OCI-LY7 (cell line): ENCODE data around the gene MEGF6. TPM values are rescaled to one million over a fixed set of nuclear protein-coding genes. Genes with fewer than 3 reads are reported as not detected.

Source experiments
- BruUV-seq: library from RNA; stranded (reverse); fragments of 400-500 nt; replicated peaks from 2 replicates; lab custom pipeline; 2021; lab: Mats Ljungman, UMichigan
- CTCF ChIA-PET: fragments of 300-600 bp; sonication (Branson Sonifier 250); formaldehyde crosslinking; loops from one replicate; lab custom pipeline; 2022; ENCODE audit warnings: antibody characterized with exemption; ENCODE audit not compliant: unreplicated experiment; lab: Charles Lee
- POLR2A ChIA-PET: fragments of 300-600 bp; sonication (Branson Sonifier 250); formaldehyde crosslinking; loops from one replicate; lab custom pipeline; 2022; ENCODE audit warnings: antibody characterized with exemption; lab: Charles Lee
- DNase-seq: peaks from one replicate; pipeline ENCODE4 v3.0.0-alpha.2; 2015; ENCODE audit warnings: low spot score
- H2AFZ ChIP-seq: fragments of 200-600 bp; sonication (generic), shearing (Covaris generic); 2 replicates; pipeline ENCODE4 v1.6.1; 2014; ENCODE audit warnings: mild to moderate bottlenecking, antibody characterized with exemption, low read length, moderate library complexity
- H3K27ac ChIP-seq: fragments of 200-600 bp; sonication (generic); 2 replicates; pipeline ENCODE4 v1.5.1; 2014; ENCODE audit warnings: mixed run types, low read depth, mild to moderate bottlenecking, moderate library complexity, low read length, inconsistent platforms; ENCODE audit not compliant: poor library complexity, severe bottlenecking
- H3K36me3 ChIP-seq: fragments of 200-600 bp; sonication (generic); 2 replicates; pipeline ENCODE4 v1.6.1; 2014; ENCODE audit warnings: mild to moderate bottlenecking, antibody characterized with exemption, low read length, moderate library complexity, mixed read lengths; ENCODE audit not compliant: insufficient read depth
- H3K4me1 ChIP-seq: fragments of 200-600 bp; sonication (generic); 2 replicates; pipeline ENCODE4 v1.5.1; 2014; ENCODE audit warnings: mild to moderate bottlenecking, low read length; ENCODE audit not compliant: insufficient read depth, poor library complexity, severe bottlenecking
- H3K4me2 ChIP-seq: fragments of 200-600 bp; sonication (generic); 2 replicates; pipeline ENCODE4 v1.6.1; 2014; ENCODE audit warnings: mild to moderate bottlenecking, low read length
- H3K4me3 ChIP-seq: fragments of 200-600 bp; sonication (generic); 2 replicates; pipeline ENCODE4 v1.5.1; 2014; ENCODE audit warnings: mild to moderate bottlenecking, low read depth, low read length; ENCODE audit not compliant: poor library complexity, severe bottlenecking
- H3K79me2 ChIP-seq: fragments of 200-600 bp; sonication (generic); 2 replicates; pipeline ENCODE4 v1.6.1; 2016; ENCODE audit warnings: low read depth, mild to moderate bottlenecking, low read length, moderate library complexity, mixed read lengths; ENCODE audit not compliant: insufficient read depth
- H3K9me2 ChIP-seq: fragments of 200-600 bp; sonication (generic); 2 replicates; pipeline ENCODE4 v1.6.1; 2016; ENCODE audit warnings: mild to moderate bottlenecking, low read length, mixed read lengths; ENCODE audit not compliant: insufficient read depth
- H3K9me3 ChIP-seq: fragments of 200-600 bp; sonication (generic); 2 replicates; pipeline ENCODE4 v1.6.1; 2014; ENCODE audit warnings: mild to moderate bottlenecking, mixed run types, low read length, mixed read lengths
- H4K20me1 ChIP-seq: fragments of 200-600 bp; sonication (generic); 2 replicates; pipeline ENCODE4 v1.6.1; 2014; ENCODE audit warnings: mild to moderate bottlenecking, antibody characterized with exemption, low read length, moderate library complexity, mixed read lengths; ENCODE audit not compliant: insufficient read depth
- CTCF ChIP-seq: fragments of 200-600 bp; sonication (generic); conservative IDR thresholded peaks from 2 replicates; pipeline ENCODE4 v1.5.1; 2014; ENCODE audit warnings: mild to moderate bottlenecking, antibody characterized with exemption, low read length, moderate library complexity, mixed read lengths
- EZH2phosphoT487 ChIP-seq: fragments of 200-600 bp; sonication (generic); IDR thresholded peaks from 2 replicates; pipeline ENCODE4 v1.6.1; 2018; ENCODE audit warnings: low read depth, borderline replicate concordance, mild to moderate bottlenecking, mixed run types, antibody characterized with exemption, low read length, moderate library complexity, mixed read lengths
- intact Hi-C: fragments of 100-400 bp; cut with micrococcal nuclease; formaldehyde crosslinking; loops from one replicate; pipeline ENCODE4 v1.10.0; 2022; ENCODE audit not compliant: unreplicated experiment
- total RNA-seq, 2 experiments: library from RNA; depleted of rRNA in 1 of 2; stranded (reverse); fragments of >200 nt in 1 of 2; shearing (Covaris generic) in 1 of 2; gene quantifications; 2 replicates each; pipeline ENCODE4 v1.2.3, GENCODE V29; 2014 to 2022

MEGF6 gene
- total RNA-seq, 2 experiments from 2014 or later = 0.15 to 0.32 TPM

GRCh38 chr1:3521426-3521825 lies 89.9 kb downstream of the MEGF6 start:
- no peaks in the 10 kb centered on the region for H3K9me2 ChIP-seq
- no peaks in the 10 kb centered on the region for H4K20me1 ChIP-seq
- intact Hi-C loops = no loop called here
- no peak overlapping the region for H2AFZ ChIP-seq
- H3K4me2 ChIP-seq = no peak overlapping the region
- no peak overlapping the region for H3K4me3 ChIP-seq
- no peaks in the 10 kb centered on the region for H3K36me3 ChIP-seq
- H3K27ac ChIP-seq = no peak overlapping the region
- BruUV-seq = no TSS peak
- ChIA-PET CTCF (no interaction called here), POLR2A (no interaction called here)
- TF ChIP-seq CTCF (no peak), EZH2phosphoT487 (no peak)
- no peak for DNase-seq
- H3K9me3 ChIP-seq = no peaks in the 10 kb centered on the region
- H3K4me1 ChIP-seq = no peaks in the 10 kb centered on the region
- no peaks in the 10 kb centered on the region for H3K79me2 ChIP-seq

GRCh38 chr1:3520419-3521378 lies 90.6 kb downstream of the MEGF6 start:
- no peaks in the 10 kb centered on the region for H3K36me3 ChIP-seq
- H3K9me2 ChIP-seq = no peaks in the 10 kb centered on the region
- POLR2A ChIA-PET = no interaction called here
- no peaks in the 10 kb centered on the region for H4K20me1 ChIP-seq
- intact Hi-C loops = no loop called here
- no peak overlapping the region for H2AFZ ChIP-seq
- H3K4me2 ChIP-seq = no peak overlapping the region
- no peak overlapping the region for H3K27ac ChIP-seq
- H3K79me2 ChIP-seq = no peaks in the 10 kb centered on the region
- no peaks in the 10 kb centered on the region for H3K4me1 ChIP-seq
- no peak for TF ChIP-seq CTCF
- TF ChIP-seq EZH2phosphoT487 = no peak
- no peak overlapping the region for H3K4me3 ChIP-seq
- no peak for DNase-seq
- CTCF ChIA-PET = no interaction called here
- H3K9me3 ChIP-seq = no peaks in the 10 kb centered on the region
- no TSS peak for BruUV-seq
